HG02840 (cell line): ENCODE data around the gene TLK1.
A peak's percentile ranks its signal among the peaks of the same experiment; 100 is the strongest.

Experiments
- ATAC-seq: cut with Tn5 transposase; IDR thresholded peaks from one replicate; pipeline ENCODE4 v1.9.1; 2021; ENCODE audit warnings: mild to moderate bottlenecking, moderate library complexity, moderate number of reproducible peaks; ENCODE audit not compliant: unreplicated experiment, low FRiP score

TLK1 gene

GRCh38 chr2:170971071-170971470 is 189.6 kb downstream of the TLK1 start:
- ATAC-seq: no peak

- ATAC-seq: no peak
These were observed 190.7 kb downstream of the TLK1 start for GRCh38 chr2:170969872-170970496.

GRCh38 chr2:170969030-170969429 is 191.7 kb downstream of the TLK1 start:
- no peak for ATAC-seq

- no peak for ATAC-seq
These were observed 192.3 kb downstream of the TLK1 start for GRCh38 chr2:170968205-170969003.

- no peak for ATAC-seq
These were observed 193.1 kb downstream of the TLK1 start for GRCh38 chr2:170967553-170967952.

- no peak for ATAC-seq
These were observed 193.9 kb downstream of the TLK1 start for GRCh38 chr2:170966648-170967396.

- no peak for ATAC-seq
These were observed 195.1 kb downstream of the TLK1 start for GRCh38 chr2:170965446-170966225.

- ATAC-seq: no peak
These were observed 197.3 kb downstream of the TLK1 start for GRCh38 chr2:170963386-170963785.

GRCh38 chr2:170953941-170954340 is 206.8 kb downstream of the TLK1 start:
- ATAC-seq: no peak

GRCh38 chr2:170950221-170950761 is 210.4 kb downstream of the TLK1 start:
- ATAC-seq: peak; percentile 72

GRCh38 chr2:170949415-170949814 is 211.3 kb downstream of the TLK1 start:
- no peak for ATAC-seq

GRCh38 chr2:170944545-170944944 is 216.1 kb downstream of the TLK1 start:
- ATAC-seq: no peak

GRCh38 chr2:170943596-170943995 is 217.1 kb downstream of the TLK1 start:
- ATAC-seq: no peak

- no peak for ATAC-seq
These were observed 217.7 kb downstream of the TLK1 start for GRCh38 chr2:170943041-170943440.

- ATAC-seq: no peak
These were observed 218.1 kb downstream of the TLK1 start for GRCh38 chr2:170942615-170943014.
